Right lobe of liver (tissue), 6 donors: ENCODE results near the gene RASA4B. TPM values are rescaled to one million over a fixed set of nuclear protein-coding genes. Genes with fewer than 3 reads are reported as not detected.
A peak's percentile ranks its signal among the peaks of the same experiment; 100 is the strongest.

Experiments
- ATAC-seq, 4 donors: fragments of 200-7000 bp; cut with Tn5 transposase; one replicate each; pipeline ENCODE4 v1.9.1; 2020; ENCODE audit warnings: mild to moderate bottlenecking in 4 of 4, moderate library complexity in 4 of 4
- DNase-seq, 3 donors: peaks; one replicate each; pipeline ENCODE4 v3.0.0-alpha.2; 2020
- H3K27ac ChIP-seq, 3 donors: fragments of 200-600 bp; one replicate each; pipeline ENCODE4 v1.8.0; 2022
- H3K27me3 ChIP-seq, 2 donors: fragments of 200-600 bp; one replicate each; pipeline ENCODE4 v1.8.0; 2022
- H3K36me3 ChIP-seq, 4 donors: fragments of 200-600 bp; sonication (generic) in 1 of 4; one replicate each; pipeline versions ENCODE4 v1.5.1 to v1.8.0; 2017 to 2022; ENCODE audit warnings: control low read depth in 1 of 4
- H3K4me1 ChIP-seq, 4 donors: fragments of 200-600 bp; sonication (generic) in 1 of 4; one replicate each; pipeline versions ENCODE4 v1.5.1 to v1.8.0; 2017 to 2022; ENCODE audit warnings: control low read depth in 1 of 4
- H3K4me3 ChIP-seq, 3 donors: fragments of 200-600 bp; one replicate each; pipeline ENCODE4 v1.8.0; 2022
- H3K9me3 ChIP-seq, 4 donors: fragments of 200-600 bp; sonication (generic) in 1 of 4; one replicate each; pipeline versions ENCODE4 v1.5.1 to v1.8.0; 2017 to 2022; ENCODE audit warnings: control low read depth in 1 of 4
- POLR2A ChIP-seq: fragments of 450-650 bp; IDR thresholded peaks from one replicate; pipeline ENCODE4 v1.6.1; 2017; ENCODE audit warnings: antibody characterized with exemption, mild to moderate bottlenecking
- WGBS: methylation state at CpG from one replicate; pipeline ENCODE4 v1.1.6; 2018; ENCODE audit warnings: low coverage, low lambda C conversion rate; ENCODE audit not compliant: insufficient coverage; ENCODE audit errors: missing lambda C conversion rate; 5-methylcytosine and 5-hydroxymethylcytosine counted together
- intact Hi-C, 2 donors: fragments of 100-400 bp; cut with DNase I; formaldehyde crosslinking; loops; one replicate each; pipeline versions ENCODE4 v1.11.2 to v1.14.1; 2022
- total RNA-seq, 6 experiments: library from RNA; depleted of rRNA in 2 of 6; stranded (reverse); fragments of >200 nt in 2 of 6; fragmentation: NEBNext Ultra II Directional in 3 of 6; extraction: Animal tissue kit (Norgen Biotek cat#: 25700) in 3 of 6; gene quantifications; one replicate each; pipeline versions ENCODE4 v1.1.0 to v1.2.4, GENCODE V29; 2016 to 2023
- TF ChIP-seq, protein P1 (sequence below), 4 donors: fragments of 200-600 bp in 3 of 4; fragments of 450-650 bp in 1 of 4; IDR thresholded peaks; one replicate each; pipeline versions ENCODE4 v1.5.1 to v1.8.0; 2016 to 2022; ENCODE audit warnings: antibody characterized with exemption in 4 of 4, mild to moderate bottlenecking in 2 of 4
- donor health status: DM: no; HTN: yes; CAD: no.
- donor health status: DM: no; HTN: no; CAD: no.
- donor health status: DM: no; HTN: no; CAD: no.
- donor health status: DM: no; HTN: yes; CAD: no.
- donor health status: DM: no; HTN: yes; CAD: no.

RASA4B gene
- total RNA-seq, 6 experiments from 2014 or later: 1.1 to 3.4 (median 2.7) TPM

DNA sequence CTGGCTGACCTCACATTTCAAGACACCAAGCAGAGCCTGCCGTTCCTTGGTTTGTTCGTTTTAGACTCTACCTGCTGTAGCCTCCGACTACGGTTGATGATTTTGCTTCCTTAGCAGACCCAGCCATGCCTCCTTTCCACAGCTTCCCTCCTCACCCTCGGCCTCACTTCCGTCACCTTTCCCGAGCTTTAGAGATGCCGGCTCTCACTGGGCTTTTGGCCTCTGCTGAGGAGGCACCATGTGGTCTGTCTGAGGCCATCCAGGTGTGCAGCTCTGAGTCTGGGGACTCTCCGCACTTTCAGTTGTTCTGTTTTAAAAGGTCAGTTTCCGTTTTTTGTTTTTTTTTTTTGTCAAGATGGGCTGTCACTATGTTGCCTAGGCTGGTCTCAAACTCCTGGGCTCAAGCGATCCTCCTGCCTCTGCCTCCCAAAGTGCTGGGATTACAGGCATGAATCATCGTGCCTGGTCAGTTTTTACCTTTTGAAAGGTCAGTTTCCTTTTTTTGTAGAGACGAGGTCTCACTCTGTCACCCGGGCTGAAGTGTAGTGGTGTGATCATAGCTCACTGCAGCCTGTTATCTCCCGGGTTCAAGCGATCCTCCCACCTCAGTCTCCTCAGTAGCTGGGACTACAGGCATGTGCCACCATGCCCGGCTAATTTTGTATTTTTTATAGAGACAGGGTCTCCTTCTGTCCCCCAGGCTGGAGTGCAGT, 72.5 kb downstream of the RASA4B start:
- no peak for DNase-seq
- Histone ChIP-seq H3K27ac (no peak overlapping the region), H3K4me1 (no peaks in the 10 kb centered on the region), H3K9me3 (no peaks in the 10 kb centered on the region), H3K4me3 (no peak overlapping the region), H3K27me3 (no peaks in the 10 kb centered on the region), H3K36me3 (peaks cover 0 to 4% (median 0%) of the 10 kb centered on the region in 4 donors)
- intact Hi-C loops: no loop called here
- TF ChIP-seq, protein P1, sequence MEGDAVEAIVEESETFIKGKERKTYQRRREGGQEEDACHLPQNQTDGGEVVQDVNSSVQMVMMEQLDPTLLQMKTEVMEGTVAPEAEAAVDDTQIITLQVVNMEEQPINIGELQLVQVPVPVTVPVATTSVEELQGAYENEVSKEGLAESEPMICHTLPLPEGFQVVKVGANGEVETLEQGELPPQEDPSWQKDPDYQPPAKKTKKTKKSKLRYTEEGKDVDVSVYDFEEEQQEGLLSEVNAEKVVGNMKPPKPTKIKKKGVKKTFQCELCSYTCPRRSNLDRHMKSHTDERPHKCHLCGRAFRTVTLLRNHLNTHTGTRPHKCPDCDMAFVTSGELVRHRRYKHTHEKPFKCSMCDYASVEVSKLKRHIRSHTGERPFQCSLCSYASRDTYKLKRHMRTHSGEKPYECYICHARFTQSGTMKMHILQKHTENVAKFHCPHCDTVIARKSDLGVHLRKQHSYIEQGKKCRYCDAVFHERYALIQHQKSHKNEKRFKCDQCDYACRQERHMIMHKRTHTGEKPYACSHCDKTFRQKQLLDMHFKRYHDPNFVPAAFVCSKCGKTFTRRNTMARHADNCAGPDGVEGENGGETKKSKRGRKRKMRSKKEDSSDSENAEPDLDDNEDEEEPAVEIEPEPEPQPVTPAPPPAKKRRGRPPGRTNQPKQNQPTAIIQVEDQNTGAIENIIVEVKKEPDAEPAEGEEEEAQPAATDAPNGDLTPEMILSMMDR (IDR thresholded peaks at IDR 0.05): no peak
- WGBS: 71% methylated on average over 12 of the region's 17 CpGs
- ATAC-seq: no peak

DNA sequence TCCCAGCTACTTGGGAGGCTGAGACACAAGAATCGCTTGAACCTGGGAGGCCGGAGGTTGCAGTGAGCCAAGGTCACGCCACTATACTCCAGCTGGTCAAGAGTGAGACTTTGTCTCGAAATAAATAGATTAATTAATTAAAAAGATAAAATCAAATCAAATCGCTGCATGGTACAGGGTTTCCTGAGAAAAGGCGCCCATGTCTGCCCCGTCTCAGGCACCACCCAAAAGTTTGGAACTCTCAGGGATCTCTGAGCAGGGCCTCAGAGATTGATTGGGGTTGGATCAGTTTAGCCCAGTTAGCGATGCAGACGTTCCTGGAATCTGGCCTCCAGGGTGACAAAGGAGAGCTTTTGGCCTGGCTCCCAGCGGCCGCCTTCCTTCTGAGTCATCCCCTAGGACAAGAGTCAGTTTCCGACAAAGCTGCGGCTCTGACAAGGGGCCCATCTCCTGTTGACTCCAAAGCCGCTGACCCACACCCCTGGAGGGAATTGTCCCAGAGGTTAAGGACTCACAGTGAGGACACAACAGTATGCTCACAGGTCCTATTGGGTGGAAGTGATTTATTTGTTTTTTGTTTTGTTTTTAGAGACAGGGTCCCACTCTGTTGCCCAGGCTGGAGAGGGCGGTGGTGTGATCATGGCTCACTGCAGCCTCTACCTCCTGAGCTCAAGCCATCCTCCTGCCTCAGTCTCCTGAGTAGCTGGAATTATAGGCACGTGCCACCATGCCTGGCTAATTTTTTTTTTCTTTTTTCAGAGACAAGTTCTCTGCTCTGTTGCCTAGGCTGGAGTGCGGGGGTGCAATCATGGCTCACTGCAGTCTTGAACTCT, 77.4 kb downstream of the RASA4B start:
- Histone ChIP-seq H3K4me1 (no peaks in the 10 kb centered on the region), H3K27me3 (no peaks in the 10 kb centered on the region), H3K36me3 (no peaks in the 10 kb centered on the region), H3K27ac (peak overlapping the region in 1 of 3 donors; percentile 4), H3K9me3 (no peaks in the 10 kb centered on the region), H3K4me3 (no peak overlapping the region)
- DNase-seq (peak in 1 of 3 donors; percentile 72), ATAC-seq (peak; percentile 77 to 92 (median 84))
- intact Hi-C loops: no loop called here
- no peak for TF ChIP-seq POLR2A
- TF ChIP-seq, protein P1 (IDR thresholded peaks at IDR 0.05): no peak
- WGBS: 77% methylated on average over 10 of the region's 17 CpGs

DNA sequence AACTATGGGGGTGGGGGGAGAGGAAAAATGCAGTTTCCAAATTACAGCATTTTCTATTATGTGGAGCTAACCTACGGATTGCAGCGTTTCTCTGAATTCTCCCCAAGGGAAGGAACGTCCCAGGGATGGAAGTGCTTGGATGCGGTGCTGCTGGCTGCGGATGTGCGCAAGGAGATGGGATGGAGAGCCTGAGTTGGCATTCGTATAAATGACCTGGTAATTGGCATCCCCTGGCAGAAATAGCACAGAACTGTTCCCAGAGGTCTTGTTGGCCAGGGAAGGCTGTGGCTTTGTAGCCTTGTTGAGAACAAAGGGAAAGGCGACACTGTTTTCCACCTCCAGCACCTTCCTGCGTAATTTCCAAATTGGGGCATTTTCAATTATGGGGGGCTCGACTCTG, 81.5 kb downstream of the RASA4B start:
- H3K27ac ChIP-seq: no peak overlapping the region
- intact Hi-C loops: no loop called here
- TF ChIP-seq, protein P1 (IDR thresholded peaks at IDR 0.05): no peak
- no peak for TF ChIP-seq POLR2A
- no peaks in the 10 kb centered on the region for H3K9me3 ChIP-seq
- no peaks in the 10 kb centered on the region for H3K36me3 ChIP-seq
- H3K27me3 ChIP-seq: no peaks in the 10 kb centered on the region
- ATAC-seq (no peak), DNase-seq (no peak)
- H3K4me1 ChIP-seq: peaks cover 0 to 24% (median 3%) of the 10 kb centered on the region in 4 donors
- WGBS: 88% methylated on average over 7 of the region's 10 CpGs
- no peak overlapping the region for H3K4me3 ChIP-seq

DNA sequence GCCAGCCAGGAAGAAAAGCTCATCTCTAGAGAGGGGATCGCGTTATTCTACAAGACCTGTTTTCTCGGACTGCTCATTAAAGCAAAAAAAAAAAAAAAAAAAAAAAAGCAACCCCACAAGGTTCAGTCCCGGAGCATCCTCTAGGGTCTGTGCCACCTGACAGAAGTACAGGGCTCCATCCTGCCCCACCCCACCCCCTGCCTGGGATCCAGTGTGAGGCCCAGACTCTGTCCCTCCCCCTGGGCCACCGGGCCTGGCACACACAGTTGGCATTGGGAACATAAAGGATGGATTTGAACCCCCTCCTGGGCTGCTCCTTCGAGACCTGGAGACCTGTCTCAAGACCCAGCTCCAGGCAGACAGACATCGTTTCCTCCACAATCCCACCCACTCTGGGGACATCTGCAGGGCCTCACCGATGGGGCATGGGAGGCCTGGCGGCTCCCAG, 83.5 kb downstream of the RASA4B start:
- 23% methylated on average over 7 of the region's 9 CpGs for WGBS
- Histone ChIP-seq H3K4me3 (peak overlapping the region; percentile 55 to 70 (median 59)), H3K9me3 (no peaks in the 10 kb centered on the region), H3K27me3 (no peaks in the 10 kb centered on the region), H3K36me3 (no peaks in the 10 kb centered on the region), H3K27ac (peak overlapping the region; percentile 47 to 69 (median 56)), H3K4me1 (peaks cover 0 to 24% (median 3%) of the 10 kb centered on the region in 4 donors)
- peak in 2 of 4 donors; percentile 2 to 7 for ATAC-seq
- TF ChIP-seq POLR2A: no peak
- TF ChIP-seq, protein P1 (IDR thresholded peaks at IDR 0.05): no peak
- intact Hi-C loops: no loop called here
- DNase-seq: no peak
